K562 (cell line): ENCODE measurements around the gene EFNB3. TPM values are rescaled to one million over a fixed set of nuclear protein-coding genes. Genes with fewer than 3 reads are reported as not detected.

ENCODE experiments used
- ATAC-seq: fragments of 200-7000 bp; cut with Tn5 transposase; 3 replicates; pipeline ENCODE4 v1.9.1; 2020; ENCODE audit warnings: moderate library complexity
- BruUV-seq: library from RNA; stranded (reverse); fragments of 400-500 nt; replicated peaks from 2 replicates; lab custom pipeline; 2021; lab: Mats Ljungman, UMichigan
- CTCF ChIA-PET: fragments of 300-600 bp; formaldehyde crosslinking; extraction: SDS; loops from one replicate; lab custom pipeline; 2021; ENCODE audit warnings: low intra/inter-chr PET ratio; lab: Yijun Ruan, JAX
- POLR2A ChIA-PET: fragments of 300-600, 350-650 bp; sonication (Branson Sonifier 250); formaldehyde crosslinking; extraction: SDS; loops from one replicate; lab custom pipeline; 2021; ENCODE audit warnings: antibody characterized with exemption, inconsistent platforms; lab: Yijun Ruan, JAX
- DNase-seq, 4 experiments: peaks; one replicate each; pipeline versions ENCODE4 v3.0.0 to v3.0.0-alpha.2; 2011 to 2018; ENCODE audit warnings: low spot score in 3 of 4, mixed read lengths in 3 of 4; ENCODE audit errors: extremely low read depth in 1 of 4
- FAIRE-seq: peaks from 2 replicates; lab custom pipeline; 2011; peaks lifted over from hg19 to GRCh38; lab: Jason Lieb, UNC
- H2AFZ ChIP-seq: 2 replicates; pipeline ENCODE4 v1.6.0; 2011; ENCODE audit warnings: low read depth, low read length, control low read depth, inconsistent platforms
- H3K27ac ChIP-seq: fragments of 200-600 bp; 3 replicates; pipeline ENCODE4 v1.8.0; 2011; ENCODE audit warnings: low read depth, mild to moderate bottlenecking, control low read depth, inconsistent platforms, low read length, moderate library complexity, mixed read lengths; ENCODE audit errors: extremely low read depth
- H3K27me3 ChIP-seq, 2 experiments: fragments of 300-600 bp in 1 of 2; 2 replicates in 1 of 2; 3 replicates in 1 of 2; pipeline versions ENCODE4 v1.6.0 to v1.8.0; 2011; ENCODE audit warnings: inconsistent platforms in 2 of 2, low read length in 2 of 2, mild to moderate bottlenecking in 1 of 2, mixed read lengths in 1 of 2, moderate library complexity in 1 of 2; ENCODE audit not compliant: control insufficient read depth in 2 of 2, insufficient read depth in 2 of 2
- H3K36me3 ChIP-seq: fragments of 300-600 bp; 3 replicates; pipeline ENCODE4 v1.8.0; 2011; ENCODE audit warnings: mild to moderate bottlenecking, low read length, inconsistent platforms; ENCODE audit not compliant: control insufficient read depth, insufficient read depth
- H3K4me1 ChIP-seq, 2 experiments: fragments of 200-600 bp in 1 of 2; replicated peaks in 1 of 2; 2 replicates in 1 of 2; 3 replicates in 1 of 2; pipeline versions ENCODE4 v1.5.1 to v1.8.0; 2011; ENCODE audit warnings: inconsistent platforms in 2 of 2, low read length in 2 of 2, mild to moderate bottlenecking in 1 of 2, mixed read lengths in 1 of 2, moderate library complexity in 1 of 2; ENCODE audit not compliant: control insufficient read depth in 2 of 2, insufficient read depth in 2 of 2
- H3K4me2 ChIP-seq: 2 replicates; pipeline ENCODE4 v1.6.1; 2011; ENCODE audit warnings: low read length, control low read depth, inconsistent platforms, mixed read lengths; ENCODE audit not compliant: insufficient read depth
- H3K4me3 ChIP-seq: fragments of 200-600 bp; sonication (generic), shearing (Covaris generic); 2 replicates; pipeline ENCODE4 v1.5.1; 2016; ENCODE audit warnings: control low read depth, inconsistent platforms
- H3K79me2 ChIP-seq: fragments of 200-600 bp; 3 replicates; pipeline ENCODE4 v1.8.0; 2011; ENCODE audit warnings: low read length, inconsistent platforms; ENCODE audit not compliant: control insufficient read depth, insufficient read depth
- H3K9ac ChIP-seq, 2 experiments: 2 replicates each; pipeline versions ENCODE4 v1.6.0 to v1.6.1; 2011; ENCODE audit warnings: low read depth in 2 of 2, low read length in 2 of 2, control low read depth in 1 of 2, inconsistent platforms in 1 of 2, mild to moderate bottlenecking in 1 of 2, mixed read lengths in 1 of 2; ENCODE audit not compliant: insufficient read depth in 1 of 2
- H3K9me1 ChIP-seq: one replicate; pipeline ENCODE4 v1.6.0; 2011; ENCODE audit warnings: inconsistent platforms, mild to moderate bottlenecking, low read length, moderate library complexity; ENCODE audit not compliant: control insufficient read depth, insufficient read depth
- H3K9me3 ChIP-seq: replicated peaks from 2 replicates; pipeline ENCODE4 v1.5.1; 2011; ENCODE audit warnings: low read depth, low read length, inconsistent platforms; ENCODE audit not compliant: control insufficient read depth, insufficient read depth
- H4K20me1 ChIP-seq: replicated peaks from 2 replicates; pipeline ENCODE4 v1.6.1; 2011; ENCODE audit warnings: low read length, inconsistent platforms, mixed read lengths; ENCODE audit not compliant: control insufficient read depth, insufficient read depth
- EHMT2 ChIP-seq: fragments of 450-650 bp; IDR thresholded peaks from 2 replicates; pipeline ENCODE4 v1.6.1; 2018; ENCODE audit warnings: antibody characterized with exemption
- ETV6 ChIP-seq, 3 experiments: fragments of 150-350 bp in 1 of 3; sonication (generic) in 1 of 3; formaldehyde crosslinking in 1 of 3; IDR thresholded peaks; 2 replicates each; pipeline versions ENCODE4 v1.6.1 to v1.8.0; 2014 to 2022; ENCODE audit warnings: borderline replicate concordance in 2 of 3, low read depth in 2 of 3, antibody characterized with exemption in 1 of 3, low read length in 1 of 3, mild to moderate bottlenecking in 1 of 3, missing genetic modification reagents in 1 of 3
- GABPA ChIP-seq: fragments of 200-800 bp; sonication (Bioruptor generic); conservative IDR thresholded peaks from 2 replicates; pipeline ENCODE4 v1.6.1; 2016; ENCODE audit warnings: low read depth, missing genetic modification characterization, missing compliant biosample characterization
- SIX5 ChIP-seq, 2 experiments: IDR thresholded peaks; 2 replicates each; pipeline ENCODE4 v1.6.1; 2011; ENCODE audit warnings: low read length in 2 of 2, borderline replicate concordance in 1 of 2, low read depth in 1 of 2, mild to moderate bottlenecking in 1 of 2, moderate library complexity in 1 of 2; ENCODE audit not compliant: insufficient read depth in 1 of 2
- SPI1 ChIP-seq: IDR thresholded peaks from 2 replicates; pipeline ENCODE4 v1.6.1; 2011; ENCODE audit warnings: low read depth, low read length, control low read depth, borderline replicate concordance
- ZBTB17 ChIP-seq: fragments of 450-650 bp; formaldehyde crosslinking; IDR thresholded peaks from 2 replicates; pipeline ENCODE4 v1.4.0; 2020; ENCODE audit warnings: mild to moderate bottlenecking
- ZBTB40 ChIP-seq, 2 experiments: fragments of 450-650 bp in 1 of 2; sonication (generic) in 1 of 2; formaldehyde crosslinking in 1 of 2; IDR thresholded peaks; 2 replicates each; pipeline versions ENCODE4 v1.7.1 to v1.9.0; 2016 to 2022; ENCODE audit warnings: inconsistent platforms in 1 of 2, mild to moderate bottlenecking in 1 of 2, missing genetic modification reagents in 1 of 2
- WGBS: fragments of 100-300 bp; shearing (Covaris generic); methylation state at CpG from one replicate; pipeline ENCODE4 v1.1.6; 2016; ENCODE audit warnings: low coverage, mixed read lengths; ENCODE audit not compliant: insufficient coverage; ENCODE audit errors: missing lambda C conversion rate; 5-methylcytosine and 5-hydroxymethylcytosine counted together
- in situ Hi-C: fragments of 300-500 bp; cut with MboI; formaldehyde crosslinking; loops from 4 replicates; pipeline ENCODE4 v1.15.0; 2018; ENCODE audit warnings: inconsistent platforms, mixed read lengths
- intact Hi-C: fragments of 100-400 bp; cut with micrococcal nuclease; formaldehyde crosslinking; loops from 2 replicates; pipeline ENCODE4 v1.14.2; 2022
- polyA plus RNA-seq, 8 experiments: library from polyadenylated mRNA; depleted of rRNA in 4 of 8; stranded (reverse) in 5 of 8; unstranded in 3 of 8; fragments of >200 nt; fragmentation: Nextera tagmentation in 2 of 8; fragmentation: Illumina TruSeq in 1 of 8; extraction: Ambion mirVana in 2 of 8; extraction: Trizol in 1 of 8; gene quantifications; 2 replicates each; pipeline versions ENCODE4 v1.2.1 to v1.2.3, GENCODE V29; 2011 to 2014; ENCODE audit warnings: inconsistent platforms in 1 of 8, missing spikeins in 1 of 8
- total RNA-seq, 7 experiments: library from RNA; depleted of rRNA in 6 of 7; stranded (reverse); fragments of >200 nt in 6 of 7; fragmentation: Illumina TruSeq in 2 of 7; extraction: Trizol in 2 of 7; gene quantifications; 2 replicates each; pipeline versions ENCODE4 v1.2.1 to v1.2.3, GENCODE V29; 2011 to 2021; ENCODE audit warnings: low replicate concordance in 1 of 7
- TF ChIP-seq, protein P1 (sequence below): IDR thresholded peaks from 2 replicates; pipeline ENCODE4 v1.6.1; 2011; ENCODE audit not compliant: insufficient read length; ENCODE audit errors: extremely low read depth

EFNB3 gene
- total and polyA plus RNA-seq, 9 of the 15 experiments (the other 6 are each of a cell fraction or from before 2014, with no cell fraction given): not detected

DNA sequence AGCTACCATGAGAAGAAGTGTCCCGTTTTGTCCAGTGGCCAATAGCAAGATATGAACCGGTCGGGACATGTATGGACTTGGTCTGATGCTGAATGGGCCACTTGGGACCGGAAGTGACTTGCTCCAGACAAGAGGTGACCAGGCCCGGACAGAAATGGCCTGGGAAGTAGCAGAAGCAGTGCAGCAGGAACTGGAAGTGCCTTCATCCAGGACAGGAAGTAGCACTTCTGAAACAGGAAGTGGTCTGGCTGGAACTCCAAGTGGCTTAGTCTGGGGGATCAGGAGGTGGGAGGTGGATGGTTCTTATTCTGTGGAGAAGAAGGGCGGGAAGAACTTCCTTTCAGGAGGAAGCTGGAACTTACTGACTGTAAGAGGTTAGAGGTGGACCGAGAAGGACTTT, 5.3 kb downstream of the EFNB3 start:
- Histone ChIP-seq H3K9ac (no peak overlapping the region), H4K20me1 (no peaks in the 10 kb centered on the region), H3K27ac (no peak overlapping the region), H3K4me3 (no peak overlapping the region), H3K27me3 (peaks cover 9 to 57% of the 10 kb centered on the region in 2 experiments; a peak in 4 of 5 replicates), H3K36me3 (no peaks in the 10 kb centered on the region), H3K9me1 (no peaks in the 10 kb centered on the region), H3K9me3 (no peaks in the 10 kb centered on the region), H2AFZ (peak overlapping the region; percentile 72), H3K79me2 (no peaks in the 10 kb centered on the region), H3K4me1 (peaks cover 0 to 4% of the 10 kb centered on the region in 2 experiments; a peak in 2 of 5 replicates), H3K4me2 (no peak overlapping the region)
- TF ChIP-seq ETV6 (IDR thresholded peaks at IDR 0.05; ENCODE audit: borderline replicate concordance in 1 of 2, low read depth in 2 of 2, low read length in 1 of 2) (peak in 1 of 2 experiments; percentile 51; a peak in 2 of 4 replicates), ETV6 (CRISPR knock-in tag; IDR thresholded peaks at IDR 0.05; ENCODE audit: borderline replicate concordance) (no peak), ZBTB17 (no peak), GABPA (tag) (peak; percentile 68), EHMT2 (peak; percentile 74; the same call in 1 of the 2 replicates), SPI1 (peak; percentile 85), ZBTB40 (IDR thresholded peaks at IDR 0.05) (peak; percentile 67), ZBTB40 (CRISPR knock-in tag; IDR thresholded peaks at IDR 0.05) (no peak), SIX5 (IDR thresholded peaks at IDR 0.05; ENCODE audit: borderline replicate concordance in 1 of 2, insufficient read depth in 1 of 2, low read depth in 1 of 2, low read length in 2 of 2) (no peak)
- TF ChIP-seq, protein P1, sequence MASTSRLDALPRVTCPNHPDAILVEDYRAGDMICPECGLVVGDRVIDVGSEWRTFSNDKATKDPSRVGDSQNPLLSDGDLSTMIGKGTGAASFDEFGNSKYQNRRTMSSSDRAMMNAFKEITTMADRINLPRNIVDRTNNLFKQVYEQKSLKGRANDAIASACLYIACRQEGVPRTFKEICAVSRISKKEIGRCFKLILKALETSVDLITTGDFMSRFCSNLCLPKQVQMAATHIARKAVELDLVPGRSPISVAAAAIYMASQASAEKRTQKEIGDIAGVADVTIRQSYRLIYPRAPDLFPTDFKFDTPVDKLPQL: no peak
- POLR2A ChIA-PET: no interaction called here
- FAIRE-seq (no peak), DNase-seq (no peak), ATAC-seq (no peak)
- in situ Hi-C loops (no loop called here), intact Hi-C loops (no loop called here)
- whole genome bisulfite sequencing: 55% methylated on average over 5 of the region's 7 CpGs
- no TSS peak for BruUV-seq
- CTCF ChIA-PET: no interaction called here
